GM12865 (cell line): ENCODE results near the gene UTS2R.
"Not testable (repeated sequence)": the region's sequence is repeated elsewhere in the genome, so short reads cannot be mapped to it uniquely, and the experiment has no call there.

Experiments used
- DNase-seq: peaks from one replicate; pipeline ENCODE4 v3.0.0; 2010; ENCODE audit warnings: low read depth
- H3K4me3 ChIP-seq: 2 replicates; pipeline ENCODE4 v1.5.1; 2011; ENCODE audit warnings: mild to moderate bottlenecking, low read depth, low read length, control low read depth
- CTCF ChIP-seq: IDR thresholded peaks from 2 replicates; pipeline ENCODE4 v1.5.1; 2011; ENCODE audit warnings: low read length, control low read depth, low read depth, inconsistent platforms; ENCODE audit not compliant: insufficient read depth; ENCODE audit errors: missing control alignments

UTS2R gene

GRCh38 chr17:82407255-82407654, 35.7 kb downstream of the UTS2R start:
- DNase-seq, result no peak
- no peak overlapping the region for H3K4me3 ChIP-seq
- TF ChIP-seq CTCF, result no peak

DNA sequence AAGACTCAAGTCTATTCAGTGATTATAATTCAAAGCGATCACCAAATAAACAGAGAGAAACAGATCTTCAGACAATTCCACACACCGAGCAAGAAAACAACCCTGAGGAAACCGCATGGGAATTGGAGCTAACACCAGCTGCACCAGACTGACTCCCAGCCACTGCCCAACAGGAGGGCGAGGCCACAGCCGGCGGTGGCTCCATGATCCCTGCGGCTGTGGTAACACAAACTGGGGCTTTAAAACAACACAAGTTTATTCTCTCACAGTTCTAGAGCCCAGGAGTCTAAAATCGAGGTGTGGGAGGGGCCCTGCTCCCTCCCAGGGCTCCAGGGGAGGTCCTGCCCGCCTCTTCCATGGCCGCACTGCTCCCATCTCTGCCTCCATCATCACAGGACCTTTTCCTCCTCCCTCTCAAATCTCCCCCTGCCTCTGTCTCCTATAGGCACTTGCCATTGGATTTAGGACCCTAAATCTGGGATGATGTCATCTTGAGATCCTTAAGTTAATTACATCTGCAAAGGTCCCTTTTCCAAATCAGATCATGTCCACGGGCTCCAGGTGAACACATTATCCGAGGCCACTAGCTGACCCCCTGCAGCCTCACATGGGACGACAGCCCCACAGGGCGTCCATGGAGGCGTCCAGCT, 36.8 kb downstream of the UTS2R start:
- TF ChIP-seq CTCF, result no peak
- no peak for DNase-seq
- H3K4me3 ChIP-seq, result no peak overlapping the region

DNA sequence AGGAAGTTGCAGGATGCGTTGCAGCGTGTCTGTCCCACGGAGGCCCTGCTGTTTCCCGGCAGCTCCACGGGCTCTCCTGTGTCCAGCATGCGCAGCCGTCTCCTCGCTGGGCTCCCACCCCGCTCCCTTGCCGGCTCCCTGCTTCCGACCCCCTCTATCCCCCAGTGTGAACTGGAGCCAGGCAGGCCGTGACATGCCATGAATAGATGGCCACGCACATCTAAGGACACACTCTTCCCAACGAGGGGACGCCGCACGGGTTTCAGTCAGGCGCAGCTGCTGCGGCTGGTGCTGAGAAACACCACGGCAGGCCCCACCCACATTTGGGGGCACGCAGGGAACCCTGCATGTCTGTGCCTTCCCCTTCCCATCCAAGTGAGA, 37.4 kb downstream of the UTS2R start:
- H3K4me3 ChIP-seq, result no peak overlapping the region
- no peak for DNase-seq
- no peak for TF ChIP-seq CTCF

DNA sequence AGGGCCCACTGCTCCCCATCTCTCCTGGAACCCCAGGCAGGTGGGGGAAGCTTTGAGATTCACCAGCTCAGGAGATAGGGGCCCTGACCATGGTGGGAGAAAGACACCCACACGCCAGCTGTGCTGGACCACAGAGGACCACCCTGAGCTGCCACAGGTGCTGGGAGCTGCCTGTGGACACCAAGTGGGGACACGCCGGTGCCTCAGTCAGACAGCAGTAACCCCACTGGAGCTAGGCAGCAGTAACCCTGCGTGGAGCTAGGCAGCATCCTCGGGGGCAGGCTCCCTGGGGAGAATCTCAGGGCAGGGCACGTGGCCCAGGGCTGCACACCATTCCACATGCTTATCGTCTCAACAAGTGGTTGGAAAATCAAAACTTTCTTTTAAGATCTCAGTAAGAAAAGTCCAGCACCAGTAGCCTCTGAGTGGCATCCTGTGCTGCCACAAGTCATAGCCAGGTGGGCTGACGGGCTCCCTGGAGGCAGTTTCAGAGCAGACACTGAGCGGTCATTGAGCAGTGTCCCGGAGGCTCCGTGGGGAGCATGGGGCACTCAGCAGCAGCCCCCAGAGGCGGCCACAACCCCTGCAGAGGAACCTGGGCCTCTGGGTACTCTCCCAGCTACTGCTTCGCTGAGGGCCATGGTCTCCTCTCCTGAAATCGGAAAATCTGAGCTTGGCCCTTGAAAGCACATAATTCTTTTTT, 38.6 kb downstream of the UTS2R start:
- no peak overlapping the region for H3K4me3 ChIP-seq
- TF ChIP-seq CTCF, result no peak
- no peak for DNase-seq

GRCh38 chr17:82411396-82412053, 40.0 kb downstream of the UTS2R start:
- TF ChIP-seq CTCF, result no peak
- no peak for DNase-seq
- H3K4me3 ChIP-seq, result no peak overlapping the region

- not testable (repeated sequence) for DNase-seq, H3K4me3 ChIP-seq
Measured at GRCh38 chr17:82412081-82412480, 40.5 kb downstream of the UTS2R start.
